HL-60 (cell line): ENCODE measurements around the gene ARHGAP25.

ENCODE experiments used
- TF ChIP-seq, protein P1 (sequence below): IDR thresholded peaks from one replicate; pipeline ENCODE4 v1.5.1; 2011; ENCODE audit warnings: low read length, control low read depth, inconsistent platforms; ENCODE audit not compliant: insufficient read depth
- TF ChIP-seq, protein P2 (sequence below): IDR thresholded peaks from 2 replicates; pipeline ENCODE4 v1.6.1; 2012; ENCODE audit warnings: low read depth; ENCODE audit not compliant: insufficient replicate concordance

DNA sequence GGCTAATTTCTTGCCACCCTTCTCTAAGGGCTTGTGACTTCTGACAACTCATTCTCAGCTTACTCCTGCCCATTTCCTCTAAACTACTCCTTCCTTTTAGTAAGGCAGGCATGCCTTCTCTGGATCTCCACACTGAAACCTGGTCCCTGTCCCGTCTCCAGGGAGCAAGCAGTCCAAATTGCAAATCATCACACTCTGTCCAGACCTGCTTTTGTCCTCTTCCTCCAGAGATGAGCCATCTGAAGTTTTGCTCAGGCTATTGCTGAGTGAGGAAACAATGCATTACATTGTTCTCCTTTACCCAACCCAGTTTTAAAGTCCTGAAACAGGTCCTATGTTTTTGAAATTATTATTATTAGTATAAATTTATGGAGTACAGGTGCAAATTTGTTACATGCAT is 57.3 kb downstream of the ARHGAP25 start:
- TF ChIP-seq, protein P1, sequence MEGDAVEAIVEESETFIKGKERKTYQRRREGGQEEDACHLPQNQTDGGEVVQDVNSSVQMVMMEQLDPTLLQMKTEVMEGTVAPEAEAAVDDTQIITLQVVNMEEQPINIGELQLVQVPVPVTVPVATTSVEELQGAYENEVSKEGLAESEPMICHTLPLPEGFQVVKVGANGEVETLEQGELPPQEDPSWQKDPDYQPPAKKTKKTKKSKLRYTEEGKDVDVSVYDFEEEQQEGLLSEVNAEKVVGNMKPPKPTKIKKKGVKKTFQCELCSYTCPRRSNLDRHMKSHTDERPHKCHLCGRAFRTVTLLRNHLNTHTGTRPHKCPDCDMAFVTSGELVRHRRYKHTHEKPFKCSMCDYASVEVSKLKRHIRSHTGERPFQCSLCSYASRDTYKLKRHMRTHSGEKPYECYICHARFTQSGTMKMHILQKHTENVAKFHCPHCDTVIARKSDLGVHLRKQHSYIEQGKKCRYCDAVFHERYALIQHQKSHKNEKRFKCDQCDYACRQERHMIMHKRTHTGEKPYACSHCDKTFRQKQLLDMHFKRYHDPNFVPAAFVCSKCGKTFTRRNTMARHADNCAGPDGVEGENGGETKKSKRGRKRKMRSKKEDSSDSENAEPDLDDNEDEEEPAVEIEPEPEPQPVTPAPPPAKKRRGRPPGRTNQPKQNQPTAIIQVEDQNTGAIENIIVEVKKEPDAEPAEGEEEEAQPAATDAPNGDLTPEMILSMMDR, result no peak
- TF ChIP-seq, protein P2, sequence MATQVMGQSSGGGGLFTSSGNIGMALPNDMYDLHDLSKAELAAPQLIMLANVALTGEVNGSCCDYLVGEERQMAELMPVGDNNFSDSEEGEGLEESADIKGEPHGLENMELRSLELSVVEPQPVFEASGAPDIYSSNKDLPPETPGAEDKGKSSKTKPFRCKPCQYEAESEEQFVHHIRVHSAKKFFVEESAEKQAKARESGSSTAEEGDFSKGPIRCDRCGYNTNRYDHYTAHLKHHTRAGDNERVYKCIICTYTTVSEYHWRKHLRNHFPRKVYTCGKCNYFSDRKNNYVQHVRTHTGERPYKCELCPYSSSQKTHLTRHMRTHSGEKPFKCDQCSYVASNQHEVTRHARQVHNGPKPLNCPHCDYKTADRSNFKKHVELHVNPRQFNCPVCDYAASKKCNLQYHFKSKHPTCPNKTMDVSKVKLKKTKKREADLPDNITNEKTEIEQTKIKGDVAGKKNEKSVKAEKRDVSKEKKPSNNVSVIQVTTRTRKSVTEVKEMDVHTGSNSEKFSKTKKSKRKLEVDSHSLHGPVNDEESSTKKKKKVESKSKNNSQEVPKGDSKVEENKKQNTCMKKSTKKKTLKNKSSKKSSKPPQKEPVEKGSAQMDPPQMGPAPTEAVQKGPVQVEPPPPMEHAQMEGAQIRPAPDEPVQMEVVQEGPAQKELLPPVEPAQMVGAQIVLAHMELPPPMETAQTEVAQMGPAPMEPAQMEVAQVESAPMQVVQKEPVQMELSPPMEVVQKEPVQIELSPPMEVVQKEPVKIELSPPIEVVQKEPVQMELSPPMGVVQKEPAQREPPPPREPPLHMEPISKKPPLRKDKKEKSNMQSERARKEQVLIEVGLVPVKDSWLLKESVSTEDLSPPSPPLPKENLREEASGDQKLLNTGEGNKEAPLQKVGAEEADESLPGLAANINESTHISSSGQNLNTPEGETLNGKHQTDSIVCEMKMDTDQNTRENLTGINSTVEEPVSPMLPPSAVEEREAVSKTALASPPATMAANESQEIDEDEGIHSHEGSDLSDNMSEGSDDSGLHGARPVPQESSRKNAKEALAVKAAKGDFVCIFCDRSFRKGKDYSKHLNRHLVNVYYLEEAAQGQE, result no peak
